ENCODE results near the gene HPS1. TPM values are rescaled to one million over a fixed set of nuclear protein-coding genes. Genes with fewer than 3 reads are reported as not detected.
A peak's percentile ranks its signal among the peaks of the same experiment; 100 is the strongest.

Gene HPS1
- total and polyA plus RNA-seq, 10 of the 15 experiments (the other 5 are each of a cell fraction or from before 2014, with no cell fraction given) = 27.1 to 138 (median 54.8) TPM

DNA sequence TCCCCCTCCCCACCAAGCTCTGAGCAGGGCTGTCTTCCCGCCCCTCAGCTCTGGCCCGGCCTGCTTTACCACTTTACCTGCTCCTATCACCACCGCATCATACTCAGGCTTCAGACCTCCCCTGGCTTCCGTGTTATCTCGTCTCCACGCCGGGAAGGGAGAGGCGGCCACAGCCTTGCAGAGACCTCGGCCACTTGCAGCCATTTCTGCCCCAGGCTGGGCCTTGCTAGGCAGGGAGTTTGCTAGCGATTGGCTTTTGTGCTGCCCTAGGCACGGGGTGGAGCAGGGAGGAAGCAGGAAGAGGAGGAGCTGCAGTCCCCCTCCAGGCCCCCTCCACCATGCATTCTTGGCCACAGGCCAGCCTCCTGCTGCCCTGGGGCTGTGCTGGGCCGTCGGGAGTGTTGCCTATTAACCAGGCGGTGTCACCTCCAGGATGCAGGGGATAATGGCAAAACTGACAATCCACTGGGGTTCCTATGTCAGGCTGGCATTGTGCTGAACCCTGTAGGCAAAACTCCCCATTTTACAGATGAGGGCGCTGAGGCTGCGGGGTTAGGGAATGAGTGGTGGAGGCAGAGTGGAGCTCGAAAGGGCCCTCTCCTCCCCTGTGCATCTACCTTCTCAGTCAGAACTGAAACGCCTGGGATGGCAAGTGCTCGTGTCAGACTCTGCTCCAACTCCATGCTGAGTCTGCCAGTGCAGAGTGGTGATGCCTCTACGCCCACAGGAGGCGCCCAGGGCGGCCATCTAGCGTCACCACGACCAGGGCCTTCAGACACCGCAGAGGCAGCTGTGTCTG is 31.6 kb downstream of the HPS1 start, which contains the start of gene PYROXD2 (continued):
- TF ChIP-seq NKRF (conservative IDR thresholded peaks at IDR 0.05) (no peak), ZZZ3 (IDR thresholded peaks at IDR 0.05; ENCODE audit: control insufficient read depth, insufficient read length, low read depth) (no peak), JUNB (IDR thresholded peaks at IDR 0.05) (no peak), NR2C1 (IDR thresholded peaks at IDR 0.05) (no peak), CBFB (IDR thresholded peaks at IDR 0.05; ENCODE audit: low read depth) (0 out of 2 replicates have a peak, but pooled peaks have one; percentile 37), HCFC1 (IDR thresholded peaks at IDR 0.05; ENCODE audit: low read length) (no peak), SPI1 (IDR thresholded peaks at IDR 0.05; ENCODE audit: borderline replicate concordance, insufficient read depth, low read depth, low read length) (no peak), FOS (IDR thresholded peaks at IDR 0.05; ENCODE audit: borderline replicate concordance, extremely low read depth, insufficient read length) (no peak), BRCA1 (IDR thresholded peaks at IDR 0.05; ENCODE audit: low read depth, low read length) (no peak), ETV6 (conservative IDR thresholded peaks at IDR 0.05 in 1 of 2, IDR thresholded peaks at IDR 0.05 in 1 of 2; ENCODE audit: borderline replicate concordance in 1 of 2, low read depth in 1 of 2) (no peak), ZNF687 (IDR thresholded peaks at IDR 0.05) (0 out of 2 replicates have a peak, but pooled peaks have one; percentile 18), SREBF1 (IDR thresholded peaks at IDR 0.05; ENCODE audit: low read length) (no peak), RUNX3 (IDR thresholded peaks at IDR 0.05; ENCODE audit: low read length) (no peak), POLR2A (IDR thresholded peaks at IDR 0.05; ENCODE audit: low read depth, low read length) (peak; percentile 76), SMAD1 (IDR thresholded peaks at IDR 0.05; ENCODE audit: low read depth, partially characterized antibody) (peak; percentile 34), POLR2AphosphoS5 (IDR thresholded peaks at IDR 0.05; ENCODE audit: low read length) (no peak; the same call in 1 of the 2 replicates), RBBP5 (conservative IDR thresholded peaks at IDR 0.05) (no peak)
- TF ChIP-seq, protein P1, sequence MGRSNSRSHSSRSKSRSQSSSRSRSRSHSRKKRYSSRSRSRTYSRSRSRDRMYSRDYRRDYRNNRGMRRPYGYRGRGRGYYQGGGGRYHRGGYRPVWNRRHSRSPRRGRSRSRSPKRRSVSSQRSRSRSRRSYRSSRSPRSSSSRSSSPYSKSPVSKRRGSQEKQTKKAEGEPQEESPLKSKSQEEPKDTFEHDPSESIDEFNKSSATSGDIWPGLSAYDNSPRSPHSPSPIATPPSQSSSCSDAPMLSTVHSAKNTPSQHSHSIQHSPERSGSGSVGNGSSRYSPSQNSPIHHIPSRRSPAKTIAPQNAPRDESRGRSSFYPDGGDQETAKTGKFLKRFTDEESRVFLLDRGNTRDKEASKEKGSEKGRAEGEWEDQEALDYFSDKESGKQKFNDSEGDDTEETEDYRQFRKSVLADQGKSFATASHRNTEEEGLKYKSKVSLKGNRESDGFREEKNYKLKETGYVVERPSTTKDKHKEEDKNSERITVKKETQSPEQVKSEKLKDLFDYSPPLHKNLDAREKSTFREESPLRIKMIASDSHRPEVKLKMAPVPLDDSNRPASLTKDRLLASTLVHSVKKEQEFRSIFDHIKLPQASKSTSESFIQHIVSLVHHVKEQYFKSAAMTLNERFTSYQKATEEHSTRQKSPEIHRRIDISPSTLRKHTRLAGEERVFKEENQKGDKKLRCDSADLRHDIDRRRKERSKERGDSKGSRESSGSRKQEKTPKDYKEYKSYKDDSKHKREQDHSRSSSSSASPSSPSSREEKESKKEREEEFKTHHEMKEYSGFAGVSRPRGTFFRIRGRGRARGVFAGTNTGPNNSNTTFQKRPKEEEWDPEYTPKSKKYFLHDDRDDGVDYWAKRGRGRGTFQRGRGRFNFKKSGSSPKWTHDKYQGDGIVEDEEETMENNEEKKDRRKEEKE (IDR thresholded peaks at IDR 0.05) = no peak
- TF ChIP-seq, protein P2, sequence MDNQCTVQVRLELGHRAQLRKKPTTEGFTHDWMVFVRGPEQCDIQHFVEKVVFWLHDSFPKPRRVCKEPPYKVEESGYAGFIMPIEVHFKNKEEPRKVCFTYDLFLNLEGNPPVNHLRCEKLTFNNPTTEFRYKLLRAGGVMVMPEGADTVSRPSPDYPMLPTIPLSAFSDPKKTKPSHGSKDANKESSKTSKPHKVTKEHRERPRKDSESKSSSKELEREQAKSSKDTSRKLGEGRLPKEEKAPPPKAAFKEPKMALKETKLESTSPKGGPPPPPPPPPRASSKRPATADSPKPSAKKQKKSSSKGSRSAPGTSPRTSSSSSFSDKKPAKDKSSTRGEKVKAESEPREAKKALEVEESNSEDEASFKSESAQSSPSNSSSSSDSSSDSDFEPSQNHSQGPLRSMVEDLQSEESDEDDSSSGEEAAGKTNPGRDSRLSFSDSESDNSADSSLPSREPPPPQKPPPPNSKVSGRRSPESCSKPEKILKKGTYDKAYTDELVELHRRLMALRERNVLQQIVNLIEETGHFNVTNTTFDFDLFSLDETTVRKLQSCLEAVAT (IDR thresholded peaks at IDR 0.05) = no peak
